Large intestine (tissue), 3 donors: Measurements from ENCODE around the gene PKN3. TPM values are rescaled to one million over a fixed set of nuclear protein-coding genes. Genes with fewer than 3 reads are reported as not detected.

Experiments
- DNase-seq, 2 donors: peaks; one replicate each; pipeline versions ENCODE4 v3.0.0 to v3.0.0-alpha.2; 2013
- H3K27ac ChIP-seq: one replicate; pipeline ENCODE4 v1.5.1; 2013; ENCODE audit warnings: low read length
- H3K27me3 ChIP-seq: 2 replicates; pipeline ENCODE4 v1.6.1; 2013; ENCODE audit warnings: low read length; ENCODE audit not compliant: control insufficient read depth, insufficient read depth
- H3K36me3 ChIP-seq: 2 replicates; pipeline ENCODE4 v1.6.1; 2013; ENCODE audit warnings: low read length; ENCODE audit not compliant: control insufficient read depth, insufficient read depth
- H3K4me1 ChIP-seq: one replicate; pipeline ENCODE4 v1.6.1; 2013; ENCODE audit warnings: low read length; ENCODE audit not compliant: control insufficient read depth, insufficient read depth
- H3K4me3 ChIP-seq: one replicate; pipeline ENCODE4 v1.5.1; 2013; ENCODE audit warnings: low read length
- H3K9me3 ChIP-seq: one replicate; pipeline ENCODE4 v1.6.1; 2013; ENCODE audit warnings: mild to moderate bottlenecking, low read depth, low read length, moderate library complexity; ENCODE audit not compliant: control insufficient read depth
- WGBS: methylation state at CpG from one replicate; pipeline ENCODE4 v1.1.5; 2013; ENCODE audit warnings: low lambda C conversion rate; ENCODE audit not compliant: insufficient coverage; 5-methylcytosine and 5-hydroxymethylcytosine counted together
- polyA plus RNA-seq: library from polyadenylated mRNA; unstranded; fragments of 120-200 nt; gene quantifications from one replicate; pipeline ENCODE4 v1.2.1, GENCODE V29; 2013

The PKN3 gene
- polyA plus RNA-seq, 1 donor: 5.5 TPM

- H3K36me3 ChIP-seq: peaks cover 30% of the 10 kb centered on the region
- H3K9me3 ChIP-seq: no peaks in the 10 kb centered on the region
- peaks cover 14% of the 10 kb centered on the region for H3K4me1 ChIP-seq
- no peak for DNase-seq
- WGBS: 60% methylated on average over 1 of the region's 5 CpGs
- no peak overlapping the region for H3K27ac ChIP-seq
- H3K27me3 ChIP-seq: no peaks in the 10 kb centered on the region
- H3K4me3 ChIP-seq: no peak overlapping the region
Measured at GRCh38 chr9:128727640-128728248, 25.4 kb downstream of the PKN3 start.

GRCh38 chr9:128728298-128728697, 26.0 kb downstream of the PKN3 start:
- H3K27ac ChIP-seq: no peak overlapping the region

GRCh38 chr9:128729302-128729701, 27.0 kb downstream of the PKN3 start:
- Histone ChIP-seq H3K4me1 (peaks cover 6% of the 10 kb centered on the region), H3K36me3 (peaks cover 32% of the 10 kb centered on the region), H3K9me3 (no peaks in the 10 kb centered on the region), H3K4me3 (no peak overlapping the region), H3K27me3 (no peaks in the 10 kb centered on the region), H3K27ac (no peak overlapping the region)
- WGBS: 20% methylated on average over 1 of the region's 5 CpGs
- no peak for DNase-seq

More at GRCh38 chr9:128728298-128728697, 26.0 kb downstream of the PKN3 start:
- peaks cover 8% of the 10 kb centered on the region for H3K4me1 ChIP-seq
- WGBS: no CpG with 5 or more reads among the region's 7 CpGs
- H3K4me3 ChIP-seq: no peak overlapping the region
- DNase-seq: no peak
- H3K9me3 ChIP-seq: no peaks in the 10 kb centered on the region
- H3K36me3 ChIP-seq: peaks cover 32% of the 10 kb centered on the region
- no peaks in the 10 kb centered on the region for H3K27me3 ChIP-seq

GRCh38 chr9:128729766-128730517, 27.6 kb downstream of the PKN3 start:
- Histone ChIP-seq H3K4me1 (peaks cover 2% of the 10 kb centered on the region), H3K27me3 (no peaks in the 10 kb centered on the region), H3K4me3 (no peak overlapping the region), H3K36me3 (peaks cover 37% of the 10 kb centered on the region), H3K27ac (no peak overlapping the region), H3K9me3 (no peaks in the 10 kb centered on the region)
- no peak for DNase-seq
- no CpG with 5 or more reads among the region's 27 CpGs for WGBS

DNA sequence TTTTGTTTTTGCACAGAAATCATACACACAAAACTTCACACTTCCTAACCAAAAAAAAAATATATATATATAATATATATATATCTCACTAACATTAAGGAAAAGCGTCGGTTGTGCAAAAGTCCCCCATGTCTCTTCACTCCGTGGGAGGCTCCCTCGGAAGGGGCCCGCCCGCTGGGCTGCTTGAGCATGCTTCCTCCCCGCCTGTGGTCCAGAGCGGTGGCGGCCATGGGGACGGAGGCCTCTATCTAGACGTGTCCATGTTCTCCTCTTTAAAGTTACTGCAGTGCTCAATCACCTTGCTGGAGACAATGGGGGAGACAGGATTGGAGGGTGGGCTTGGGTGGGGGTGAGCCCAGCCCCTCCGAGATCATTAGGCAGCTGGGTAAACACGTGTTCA, 28.8 kb downstream of the PKN3 start:
- H3K9me3 ChIP-seq: no peaks in the 10 kb centered on the region
- no CpG with 5 or more reads among the region's 13 CpGs for WGBS

DNA sequence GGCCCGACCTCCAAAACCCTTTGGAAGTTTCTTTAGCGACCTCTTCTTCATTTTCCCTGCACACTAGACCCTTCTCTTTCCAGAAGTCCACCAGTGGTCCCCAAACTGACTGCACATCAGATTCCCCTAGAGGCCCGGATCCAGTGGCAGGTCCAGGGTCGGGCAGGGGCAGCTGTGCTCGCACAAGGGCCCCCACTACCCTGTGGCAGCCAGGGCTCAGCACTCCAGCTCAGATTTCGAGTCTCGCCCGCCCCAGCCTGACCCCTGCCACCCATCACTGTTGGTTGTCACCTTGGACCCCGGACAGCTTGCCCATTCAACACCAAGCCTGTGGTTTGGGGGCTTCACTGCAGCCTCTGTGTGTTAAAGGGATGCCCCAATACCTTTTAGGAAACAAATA, 29.4 kb downstream of the PKN3 start:
- no peak for DNase-seq
- H3K36me3 ChIP-seq: peaks cover 41% of the 10 kb centered on the region
- no peaks in the 10 kb centered on the region for H3K9me3 ChIP-seq
- peaks cover 2% of the 10 kb centered on the region for H3K4me1 ChIP-seq
- no peak overlapping the region for H3K4me3 ChIP-seq
- no peak overlapping the region for H3K27ac ChIP-seq
- WGBS: no CpG with 5 or more reads among the region's 9 CpGs
- H3K27me3 ChIP-seq: no peaks in the 10 kb centered on the region

More for the DNA sequence above, 28.8 kb downstream of the PKN3 start:
- Histone ChIP-seq H3K4me3 (no peak overlapping the region), H3K4me1 (peaks cover 2% of the 10 kb centered on the region), H3K27me3 (no peaks in the 10 kb centered on the region), H3K36me3 (peaks cover 41% of the 10 kb centered on the region), H3K27ac (no peak overlapping the region)
- DNase-seq: no peak

- H3K4me1 ChIP-seq: peaks cover 2% of the 10 kb centered on the region
- H3K9me3 ChIP-seq: no peaks in the 10 kb centered on the region
- peaks cover 47% of the 10 kb centered on the region for H3K36me3 ChIP-seq
- H3K27me3 ChIP-seq: no peaks in the 10 kb centered on the region
- H3K4me3 ChIP-seq: no peak overlapping the region
- DNase-seq: no peak
- no CpG with 5 or more reads among the region's 13 CpGs for WGBS
- no peak overlapping the region for H3K27ac ChIP-seq
Measured at GRCh38 chr9:128732576-128732975, 30.3 kb downstream of the PKN3 start.

- peak overlapping the region; percentile 50 for H3K27ac ChIP-seq
Measured at GRCh38 chr9:128733256-128733655, 31.0 kb downstream of the PKN3 start.

GRCh38 chr9:128735373-128735772, 33.1 kb downstream of the PKN3 start:
- no peak for DNase-seq
- no peaks in the 10 kb centered on the region for H3K27me3 ChIP-seq
- WGBS: no CpG with 5 or more reads among the region's 2 CpGs
- H3K4me1 ChIP-seq: peaks cover 2% of the 10 kb centered on the region
- peaks cover 51% of the 10 kb centered on the region for H3K36me3 ChIP-seq
- H3K9me3 ChIP-seq: no peaks in the 10 kb centered on the region
- no peak overlapping the region for H3K4me3 ChIP-seq
- H3K27ac ChIP-seq: no peak overlapping the region

More at GRCh38 chr9:128733256-128733655, 31.0 kb downstream of the PKN3 start:
- Histone ChIP-seq H3K9me3 (no peaks in the 10 kb centered on the region), H3K36me3 (peaks cover 46% of the 10 kb centered on the region), H3K27me3 (no peaks in the 10 kb centered on the region), H3K4me3 (peak overlapping the region; percentile 28), H3K4me1 (peaks cover 2% of the 10 kb centered on the region)
- peak; percentile 81 to 86 for DNase-seq
- WGBS: no CpG with 5 or more reads among the region's 9 CpGs

- Histone ChIP-seq H3K9me3 (no peaks in the 10 kb centered on the region), H3K27me3 (no peaks in the 10 kb centered on the region), H3K4me3 (no peak overlapping the region), H3K4me1 (no peaks in the 10 kb centered on the region), H3K27ac (no peak overlapping the region), H3K36me3 (peaks cover 41% of the 10 kb centered on the region)
- no CpG with 5 or more reads among the region's 20 CpGs for WGBS
- no peak for DNase-seq
Measured at GRCh38 chr9:128742401-128742800, 40.1 kb downstream of the PKN3 start.
